Panc1 (cell line): Measurements from ENCODE around the gene TET3. TPM values are rescaled to one million over a fixed set of nuclear protein-coding genes. Genes with fewer than 3 reads are reported as not detected.
"Not testable (repeated sequence)": the region's sequence is repeated elsewhere in the genome, so short reads cannot be mapped to it uniquely, and the experiment has no call there.

Experiments
- ATAC-seq: fragments of 200-7000 bp; cut with Tn5 transposase; 2 replicates; pipeline ENCODE4 v1.9.1; 2020; ENCODE audit warnings: mild to moderate bottlenecking, moderate library complexity
- BruUV-seq: library from RNA; stranded (reverse); fragments of 400-500 nt; replicated peaks from 2 replicates; lab custom pipeline; 2021; lab: Mats Ljungman, UMichigan
- CTCF ChIA-PET: fragments of 300-600 bp; sonication (Branson Sonifier 250); formaldehyde crosslinking; loops from one replicate; lab custom pipeline; 2022; ENCODE audit warnings: antibody characterized with exemption; lab: Charles Lee
- POLR2A ChIA-PET: fragments of 300-600 bp; sonication (Branson Sonifier 250); formaldehyde crosslinking; loops from one replicate; lab custom pipeline; 2022; ENCODE audit warnings: antibody characterized with exemption; lab: Charles Lee
- DNase-seq: peaks from one replicate; pipeline ENCODE4 v3.0.0-alpha.2; 2010; ENCODE audit warnings: low read depth, low spot score
- H3K27ac ChIP-seq: 2 replicates; pipeline ENCODE4 v1.5.1; 2011; ENCODE audit warnings: mild to moderate bottlenecking, low read length, inconsistent platforms
- H3K27me3 ChIP-seq: fragments of 200-500 bp; sonication (Bioruptor generic); 2 replicates; pipeline ENCODE4 v1.6.0; 2014; ENCODE audit warnings: low read length, inconsistent platforms; ENCODE audit not compliant: control insufficient read depth, insufficient read depth
- H3K36me3 ChIP-seq: fragments of 200-500 bp; sonication (Bioruptor generic); 2 replicates; pipeline ENCODE4 v1.5.1; 2014; ENCODE audit warnings: inconsistent platforms, mild to moderate bottlenecking, low read length, moderate library complexity; ENCODE audit not compliant: control insufficient read depth, insufficient read depth
- H3K4me1 ChIP-seq: 2 replicates; pipeline ENCODE4 v1.5.1; 2011; ENCODE audit warnings: inconsistent platforms, mild to moderate bottlenecking, low read length, moderate library complexity; ENCODE audit not compliant: control insufficient read depth, insufficient read depth
- H3K4me3 ChIP-seq, 2 experiments: 2 replicates each; pipeline ENCODE4 v1.5.1; 2011 to 2012; ENCODE audit warnings: low read depth in 2 of 2, low read length in 2 of 2, mild to moderate bottlenecking in 2 of 2, inconsistent platforms in 1 of 2, moderate library complexity in 1 of 2
- H3K9me3 ChIP-seq: fragments of 200-500 bp; sonication (Bioruptor generic); 2 replicates; pipeline ENCODE4 v1.5.1; 2014; ENCODE audit warnings: low read depth, mild to moderate bottlenecking, inconsistent platforms, low read length, moderate library complexity; ENCODE audit not compliant: control insufficient read depth, insufficient read depth
- POLR2AphosphoS5 ChIP-seq: IDR thresholded peaks from 2 replicates; pipeline ENCODE4 v1.6.1; 2012; ENCODE audit warnings: mild to moderate bottlenecking, low read depth, low read length, moderate library complexity
- SIN3A ChIP-seq: IDR thresholded peaks from 2 replicates; pipeline ENCODE4 v1.6.1; 2012; ENCODE audit warnings: low read depth, mild to moderate bottlenecking, low read length, moderate library complexity, borderline replicate concordance; ENCODE audit not compliant: insufficient read depth
- TCF7L2 ChIP-seq: IDR thresholded peaks from 2 replicates; pipeline ENCODE4 v1.6.1; 2011; ENCODE audit warnings: mild to moderate bottlenecking, low read depth, low read length, inconsistent platforms
- in situ Hi-C: cut with HindIII; loops from 2 replicates; pipeline ENCODE4 v1.10.0; 2016; ENCODE audit warnings: low sequenced_read_pairs, low pct_unique_long_range_greater_than_20kb
- intact Hi-C: fragments of 100-400 bp; cut with micrococcal nuclease; formaldehyde crosslinking; loops from one replicate; pipeline ENCODE4 v1.10.0; 2022; ENCODE audit not compliant: unreplicated experiment
- total RNA-seq: library from RNA; stranded (reverse); gene quantifications from one replicate; pipeline ENCODE4 v1.2.1, GENCODE V29; 2021; ENCODE audit not compliant: unreplicated experiment
- TF ChIP-seq, protein P1 (sequence below), 2 experiments: IDR thresholded peaks; 2 replicates each; pipeline ENCODE4 v1.6.1; 2011 to 2012; ENCODE audit warnings: low read depth in 2 of 2, control low read depth in 1 of 2, low read length in 1 of 2, mild to moderate bottlenecking in 1 of 2, moderate library complexity in 1 of 2; ENCODE audit not compliant: insufficient read depth in 1 of 2
- TF ChIP-seq, protein P2 (sequence below): fragments of 450-650 bp; IDR thresholded peaks from 2 replicates; pipeline ENCODE4 v1.5.1; 2017; ENCODE audit warnings: mild to moderate bottlenecking

Gene TET3
- total RNA-seq, 1 experiment from 2014 or later, result 13.1 TPM

DNA sequence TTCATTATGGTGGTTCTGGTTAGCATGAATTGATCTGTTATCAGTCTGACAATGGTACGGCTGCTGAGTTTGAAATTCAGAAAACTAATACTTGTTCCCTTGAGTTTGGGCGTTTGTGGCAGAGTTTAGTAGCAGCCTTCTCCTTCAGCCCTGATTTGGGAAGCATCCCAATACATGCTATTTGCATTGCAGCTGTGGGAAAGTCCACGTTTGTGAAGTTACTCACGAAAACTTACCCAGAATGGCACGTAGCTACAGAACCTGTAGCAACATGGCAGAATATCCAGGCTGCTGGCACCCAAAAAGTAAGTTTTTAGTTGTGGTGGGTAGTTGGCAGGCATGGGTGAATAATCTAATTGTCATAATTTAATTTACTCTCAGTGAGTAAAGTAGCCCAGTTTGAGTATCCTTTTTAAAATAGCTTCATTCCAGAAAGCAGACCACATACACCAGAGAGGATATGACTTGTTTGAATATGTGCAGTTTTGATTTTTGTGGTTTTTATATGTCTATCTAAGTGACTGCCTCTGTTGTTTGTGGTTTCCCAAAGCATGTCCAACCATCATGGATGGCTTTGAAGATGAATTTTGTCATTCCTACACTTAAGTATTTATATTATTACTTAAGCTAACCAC lies 45.9 kb upstream of the TET3 start:
- no peaks in the 10 kb centered on the region for H3K27me3 ChIP-seq
- H3K4me3 ChIP-seq, result no peak overlapping the region
- ATAC-seq (no peak), DNase-seq (no peak)
- no peak overlapping the region for H3K27ac ChIP-seq
- BruUV-seq, result no TSS peak
- H3K4me1 ChIP-seq, result no peaks in the 10 kb centered on the region
- intact Hi-C loops, result no loop called here
- TF ChIP-seq TCF7L2 (no peak), POLR2AphosphoS5 (no peak), SIN3A (no peak)
- TF ChIP-seq, protein P1, sequence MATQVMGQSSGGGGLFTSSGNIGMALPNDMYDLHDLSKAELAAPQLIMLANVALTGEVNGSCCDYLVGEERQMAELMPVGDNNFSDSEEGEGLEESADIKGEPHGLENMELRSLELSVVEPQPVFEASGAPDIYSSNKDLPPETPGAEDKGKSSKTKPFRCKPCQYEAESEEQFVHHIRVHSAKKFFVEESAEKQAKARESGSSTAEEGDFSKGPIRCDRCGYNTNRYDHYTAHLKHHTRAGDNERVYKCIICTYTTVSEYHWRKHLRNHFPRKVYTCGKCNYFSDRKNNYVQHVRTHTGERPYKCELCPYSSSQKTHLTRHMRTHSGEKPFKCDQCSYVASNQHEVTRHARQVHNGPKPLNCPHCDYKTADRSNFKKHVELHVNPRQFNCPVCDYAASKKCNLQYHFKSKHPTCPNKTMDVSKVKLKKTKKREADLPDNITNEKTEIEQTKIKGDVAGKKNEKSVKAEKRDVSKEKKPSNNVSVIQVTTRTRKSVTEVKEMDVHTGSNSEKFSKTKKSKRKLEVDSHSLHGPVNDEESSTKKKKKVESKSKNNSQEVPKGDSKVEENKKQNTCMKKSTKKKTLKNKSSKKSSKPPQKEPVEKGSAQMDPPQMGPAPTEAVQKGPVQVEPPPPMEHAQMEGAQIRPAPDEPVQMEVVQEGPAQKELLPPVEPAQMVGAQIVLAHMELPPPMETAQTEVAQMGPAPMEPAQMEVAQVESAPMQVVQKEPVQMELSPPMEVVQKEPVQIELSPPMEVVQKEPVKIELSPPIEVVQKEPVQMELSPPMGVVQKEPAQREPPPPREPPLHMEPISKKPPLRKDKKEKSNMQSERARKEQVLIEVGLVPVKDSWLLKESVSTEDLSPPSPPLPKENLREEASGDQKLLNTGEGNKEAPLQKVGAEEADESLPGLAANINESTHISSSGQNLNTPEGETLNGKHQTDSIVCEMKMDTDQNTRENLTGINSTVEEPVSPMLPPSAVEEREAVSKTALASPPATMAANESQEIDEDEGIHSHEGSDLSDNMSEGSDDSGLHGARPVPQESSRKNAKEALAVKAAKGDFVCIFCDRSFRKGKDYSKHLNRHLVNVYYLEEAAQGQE (IDR thresholded peaks at IDR 0.05; ENCODE audit: insufficient read depth in 1 of 2, low read depth in 2 of 2, low read length in 1 of 2), result no peak
- TF ChIP-seq, protein P2, sequence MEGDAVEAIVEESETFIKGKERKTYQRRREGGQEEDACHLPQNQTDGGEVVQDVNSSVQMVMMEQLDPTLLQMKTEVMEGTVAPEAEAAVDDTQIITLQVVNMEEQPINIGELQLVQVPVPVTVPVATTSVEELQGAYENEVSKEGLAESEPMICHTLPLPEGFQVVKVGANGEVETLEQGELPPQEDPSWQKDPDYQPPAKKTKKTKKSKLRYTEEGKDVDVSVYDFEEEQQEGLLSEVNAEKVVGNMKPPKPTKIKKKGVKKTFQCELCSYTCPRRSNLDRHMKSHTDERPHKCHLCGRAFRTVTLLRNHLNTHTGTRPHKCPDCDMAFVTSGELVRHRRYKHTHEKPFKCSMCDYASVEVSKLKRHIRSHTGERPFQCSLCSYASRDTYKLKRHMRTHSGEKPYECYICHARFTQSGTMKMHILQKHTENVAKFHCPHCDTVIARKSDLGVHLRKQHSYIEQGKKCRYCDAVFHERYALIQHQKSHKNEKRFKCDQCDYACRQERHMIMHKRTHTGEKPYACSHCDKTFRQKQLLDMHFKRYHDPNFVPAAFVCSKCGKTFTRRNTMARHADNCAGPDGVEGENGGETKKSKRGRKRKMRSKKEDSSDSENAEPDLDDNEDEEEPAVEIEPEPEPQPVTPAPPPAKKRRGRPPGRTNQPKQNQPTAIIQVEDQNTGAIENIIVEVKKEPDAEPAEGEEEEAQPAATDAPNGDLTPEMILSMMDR, result no peak
- in situ Hi-C loops, result no loop called here
- POLR2A ChIA-PET, result no interaction called here
- CTCF ChIA-PET, result no interaction called here
- no peaks in the 10 kb centered on the region for H3K36me3 ChIP-seq
- H3K9me3 ChIP-seq, result no peaks in the 10 kb centered on the region

DNA sequence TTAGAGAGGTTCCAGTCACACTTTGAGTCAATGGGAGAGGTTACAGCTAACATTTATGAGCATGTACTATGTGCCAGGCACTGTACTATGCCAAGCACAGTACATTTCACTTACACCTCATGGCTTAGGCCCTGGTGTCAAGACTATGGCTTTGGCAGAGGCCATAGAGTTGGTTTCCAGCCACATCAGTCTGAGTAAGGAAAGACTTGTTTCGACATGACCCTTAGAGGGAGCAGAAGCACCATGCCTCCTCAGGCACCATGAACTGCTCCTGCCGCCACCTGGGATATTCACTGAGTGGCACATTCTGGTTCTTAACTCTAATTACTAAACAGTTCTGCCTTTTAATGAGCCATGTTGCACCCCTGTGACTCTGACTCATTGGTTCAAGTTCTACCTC lies 45.3 kb upstream of the TET3 start:
- DNase-seq, result no peak
- H3K36me3 ChIP-seq, result no peaks in the 10 kb centered on the region
- BruUV-seq, result no TSS peak
- no peak overlapping the region for H3K27ac ChIP-seq
- no peaks in the 10 kb centered on the region for H3K9me3 ChIP-seq
- TF ChIP-seq, protein P1 (IDR thresholded peaks at IDR 0.05; ENCODE audit: insufficient read depth in 1 of 2, low read depth in 2 of 2, low read length in 1 of 2), result no peak
- TF ChIP-seq, protein P2, result no peak
- TF ChIP-seq SIN3A, result no peak
- no peak for TF ChIP-seq POLR2AphosphoS5
- TF ChIP-seq TCF7L2, result no peak
- H3K4me1 ChIP-seq, result no peaks in the 10 kb centered on the region
- ChIA-PET POLR2A (no interaction called here), CTCF (no interaction called here)
- no peaks in the 10 kb centered on the region for H3K27me3 ChIP-seq
- H3K4me3 ChIP-seq, result no peak overlapping the region
- ATAC-seq, result no peak
- intact Hi-C loops, result no loop called here
- in situ Hi-C loops, result no loop called here

DNA sequence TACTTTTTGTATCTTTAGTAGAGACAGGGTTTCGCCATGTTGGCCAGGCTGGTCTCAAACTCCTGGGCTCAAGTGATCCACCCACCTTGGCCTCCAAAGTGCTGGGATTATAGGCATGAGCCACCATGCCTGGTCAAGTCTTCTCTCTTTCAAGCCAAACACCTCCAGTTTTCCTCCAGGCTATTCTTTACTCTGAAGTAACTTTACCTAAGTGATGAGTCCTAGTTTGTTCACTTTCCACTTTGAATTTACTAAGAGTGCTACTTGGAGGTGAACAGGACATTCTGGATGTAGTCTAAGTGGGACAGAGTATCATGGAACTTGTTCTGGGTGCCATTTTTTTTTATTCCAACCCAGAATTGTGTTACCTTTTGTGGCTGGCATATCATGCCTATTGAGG lies 44.6 kb upstream of the TET3 start:
- intact Hi-C loops, H3K36me3 ChIP-seq, ATAC-seq, H3K4me3 ChIP-seq, H3K27ac ChIP-seq, in situ Hi-C loops, CTCF ChIA-PET, H3K27me3 ChIP-seq, H3K9me3 ChIP-seq, BruUV-seq, POLR2A ChIA-PET, H3K4me1 ChIP-seq, DNase-seq: not testable (repeated sequence)
